SU-DHL-6 (cell line): ENCODE data around the gene MS4A18.
"Not testable (repeated sequence)": the region's sequence is repeated elsewhere in the genome, so short reads cannot be mapped to it uniquely, and the experiment has no call there.

Experiments
- H2AFZ ChIP-seq: fragments of 200-600 bp; sonication (generic); 2 replicates; pipeline ENCODE4 v1.6.1; 2014; ENCODE audit warnings: low read depth, mild to moderate bottlenecking, moderate library complexity, mixed read lengths, antibody characterized with exemption, low read length; ENCODE audit not compliant: severe bottlenecking
- H3F3A ChIP-seq: fragments of 200-600 bp; shearing (Covaris generic); 2 replicates; pipeline ENCODE4 v1.6.0; 2016; ENCODE audit warnings: antibody characterized with exemption, mild to moderate bottlenecking; ENCODE audit not compliant: insufficient read depth
- H3K27ac ChIP-seq: fragments of 200-600 bp; sonication (generic); 2 replicates; pipeline ENCODE4 v1.5.1; 2016; ENCODE audit warnings: low read depth, mild to moderate bottlenecking, low read length, moderate library complexity, mixed read lengths
- H3K27me3 ChIP-seq: fragments of 200-600 bp; sonication (generic), shearing (Covaris generic); 2 replicates; pipeline ENCODE4 v1.6.0; 2014; ENCODE audit warnings: mild to moderate bottlenecking, low read length
- H3K36me3 ChIP-seq: fragments of 200-600 bp; sonication (generic); 2 replicates; pipeline ENCODE4 v1.6.1; 2014; ENCODE audit warnings: mild to moderate bottlenecking, low read length, mixed read lengths
- H3K4me2 ChIP-seq: fragments of 300-600, 200-600 bp; shearing (Covaris generic), sonication (generic); 2 replicates; pipeline ENCODE4 v1.6.0; 2014; ENCODE audit warnings: low read length, low read depth, mild to moderate bottlenecking; ENCODE audit not compliant: poor library complexity, severe bottlenecking
- H3K4me3 ChIP-seq: fragments of 200-600 bp; sonication (generic); 2 replicates; pipeline ENCODE4 v1.5.1; 2014; ENCODE audit warnings: antibody characterized with exemption, low read length, mild to moderate bottlenecking, mixed read lengths; ENCODE audit not compliant: insufficient read depth, poor library complexity, severe bottlenecking
- H3K79me2 ChIP-seq: fragments of 200-600 bp; sonication (generic); 2 replicates; pipeline ENCODE4 v1.6.1; 2014; ENCODE audit warnings: mild to moderate bottlenecking, low read length, moderate library complexity; ENCODE audit not compliant: insufficient read depth
- H3K9ac ChIP-seq: fragments of 200-600 bp; sonication (generic); 2 replicates; pipeline ENCODE4 v1.7.0; 2014; ENCODE audit warnings: mild to moderate bottlenecking, low read length
- H3K9me2 ChIP-seq: fragments of 200-600 bp; sonication (generic); replicated peaks from 2 replicates; pipeline ENCODE4 v1.6.1; 2014; ENCODE audit warnings: low read length; ENCODE audit not compliant: insufficient read depth
- H3K9me3 ChIP-seq: fragments of 200-600 bp; sonication (generic); 2 replicates; pipeline ENCODE4 v1.6.1; 2014; ENCODE audit warnings: low read length, mixed read lengths; ENCODE audit not compliant: insufficient read depth
- H4K20me1 ChIP-seq: fragments of 200-600 bp; sonication (generic); 2 replicates; pipeline ENCODE4 v1.6.1; 2014; ENCODE audit warnings: low read depth, mild to moderate bottlenecking, antibody characterized with exemption, low read length, moderate library complexity, mixed read lengths
- CTCF ChIP-seq: fragments of 200-600 bp; sonication (generic); IDR thresholded peaks from one replicate; pipeline ENCODE4 v1.5.1; 2017; ENCODE audit warnings: antibody characterized with exemption, mild to moderate bottlenecking, low read length, moderate library complexity; ENCODE audit not compliant: insufficient read depth, poor library complexity, severe bottlenecking
- EZH2phosphoT487 ChIP-seq: fragments of 200-600 bp; sonication (generic), shearing (Covaris generic); conservative IDR thresholded peaks from 2 replicates; pipeline ENCODE4 v1.6.1; 2018; ENCODE audit warnings: mild to moderate bottlenecking, antibody characterized with exemption, low read length, moderate library complexity, mixed read lengths

Gene MS4A18

GRCh38 chr11:60756307-60757032 lies 31.9 kb downstream of the MS4A18 start, which contains the start of gene MS4A15:
Gene MS4A15 (plus strand): TSS chr11:60756867. CDS start chr11:60763734, 6,867 bp downstream.
- Histone ChIP-seq H3K27ac (no peak within 1 kb of the TSS), H3K4me2 (no peak within 1 kb of the TSS), H3K9ac (no peak within 1 kb of the TSS), H3F3A (no peaks in the 10 kb centered on the region), H4K20me1 (no peaks in the 10 kb centered on the region), H2AFZ (no peak within 1 kb of the TSS), H3K9me2 (no peaks in the 10 kb centered on the region), H3K4me3 (no peak within 1 kb of the TSS), H3K36me3 (no peaks in the 10 kb centered on the region), H3K79me2 (no peaks in the 10 kb centered on the region), H3K9me3 (no peaks in the 10 kb centered on the region), H3K27me3 (no peaks in the 10 kb centered on the region)
- TF ChIP-seq EZH2phosphoT487 (no peak), CTCF (no peak)

GRCh38 chr11:60757231-60757800 lies 32.8 kb downstream of the MS4A18 start:
- Histone ChIP-seq H3F3A (no peaks in the 10 kb centered on the region), H3K36me3 (no peaks in the 10 kb centered on the region), H3K4me3 (no peak overlapping the region), H3K9ac (no peak overlapping the region), H3K4me2 (no peak overlapping the region), H3K27me3 (no peaks in the 10 kb centered on the region), H3K27ac (no peak overlapping the region), H3K79me2 (no peaks in the 10 kb centered on the region), H3K9me3 (no peaks in the 10 kb centered on the region), H4K20me1 (no peaks in the 10 kb centered on the region), H3K9me2 (no peaks in the 10 kb centered on the region), H2AFZ (no peak overlapping the region)
- TF ChIP-seq CTCF: no peak
- TF ChIP-seq EZH2phosphoT487: no peak

GRCh38 chr11:60758671-60759070 lies 34.2 kb downstream of the MS4A18 start:
- H3K9ac ChIP-seq, H2AFZ ChIP-seq, H3K9me2 ChIP-seq, H4K20me1 ChIP-seq, H3K79me2 ChIP-seq, H3F3A ChIP-seq, H3K4me3 ChIP-seq, H3K27ac ChIP-seq, H3K4me2 ChIP-seq, H3K9me3 ChIP-seq, H3K27me3 ChIP-seq, H3K36me3 ChIP-seq: not testable (repeated sequence)

GRCh38 chr11:60759438-60760225 lies 35.1 kb downstream of the MS4A18 start:
- H2AFZ ChIP-seq, H4K20me1 ChIP-seq, H3K9me2 ChIP-seq, H3K9me3 ChIP-seq, H3K36me3 ChIP-seq, H3K4me2 ChIP-seq, H3K79me2 ChIP-seq, H3K4me3 ChIP-seq, H3K27me3 ChIP-seq, H3K9ac ChIP-seq, H3F3A ChIP-seq, H3K27ac ChIP-seq: not testable (repeated sequence)
